ENCODE measurements around the gene SPATA9.
"Not testable (repeated sequence)": the region's sequence is repeated elsewhere in the genome, so short reads cannot be mapped to it uniquely, and the experiment has no call there.

SPATA9 gene

GRCh38 chr5:95646226-95646568 is 36.6 kb downstream of the SPATA9 start:
- DNase-seq (ENCODE audit: low read depth, low spot score), result not testable (repeated sequence)

GRCh38 chr5:95644351-95645042 is 38.3 kb downstream of the SPATA9 start:
- no peak for DNase-seq (ENCODE audit: low read depth, low spot score)

- DNase-seq (ENCODE audit: low read depth, low spot score), result no peak
Measured at GRCh38 chr5:95643152-95643551, 39.6 kb downstream of the SPATA9 start.

GRCh38 chr5:95641741-95642220 is 41.0 kb downstream of the SPATA9 start:
- DNase-seq (ENCODE audit: low read depth, low spot score), result no peak

GRCh38 chr5:95638632-95639031 is 44.2 kb downstream of the SPATA9 start:
- no peak for DNase-seq (ENCODE audit: low read depth, low spot score)

- DNase-seq (ENCODE audit: low read depth, low spot score), result no peak
Measured at GRCh38 chr5:95634081-95634480, 48.7 kb downstream of the SPATA9 start.

- no peak for DNase-seq (ENCODE audit: low read depth, low spot score)
Measured at GRCh38 chr5:95633671-95634070, 49.1 kb downstream of the SPATA9 start.

- DNase-seq (ENCODE audit: low read depth, low spot score), result not testable (repeated sequence)
Measured at GRCh38 chr5:95632942-95633341, 49.8 kb downstream of the SPATA9 start.

GRCh38 chr5:95631991-95632675 is 50.7 kb downstream of the SPATA9 start:
- no peak for DNase-seq (ENCODE audit: low read depth, low spot score)

- DNase-seq (ENCODE audit: low read depth, low spot score), result no peak
Measured at GRCh38 chr5:95631255-95631958, 51.4 kb downstream of the SPATA9 start.

GRCh38 chr5:95630394-95630917 is 52.3 kb downstream of the SPATA9 start:
- no peak for DNase-seq (ENCODE audit: low read depth, low spot score)

GRCh38 chr5:95628933-95629332 is 53.9 kb downstream of the SPATA9 start:
- no peak for DNase-seq (ENCODE audit: low read depth, low spot score)

- DNase-seq (ENCODE audit: low read depth, low spot score), result no peak
Measured at GRCh38 chr5:95627971-95628810, 54.6 kb downstream of the SPATA9 start.

- no peak for DNase-seq (ENCODE audit: low read depth, low spot score)
Measured at GRCh38 chr5:95626701-95627100, 56.1 kb downstream of the SPATA9 start.

- DNase-seq (ENCODE audit: low read depth, low spot score), result no peak
Measured at GRCh38 chr5:95624368-95624767, 58.4 kb downstream of the SPATA9 start.

- DNase-seq (ENCODE audit: low read depth, low spot score), result no peak
Measured at GRCh38 chr5:95623706-95624105, 59.1 kb downstream of the SPATA9 start.

- no peak for DNase-seq (ENCODE audit: low read depth, low spot score)
Measured at GRCh38 chr5:95621839-95622629, 60.8 kb downstream of the SPATA9 start.

GRCh38 chr5:95620870-95621838 is 61.6 kb downstream of the SPATA9 start:
- no peak for DNase-seq (ENCODE audit: low read depth, low spot score)
